Ureter (tissue), 1 donor: ENCODE results near the gene KLK3. TPM values are rescaled to one million over a fixed set of nuclear protein-coding genes. Genes with fewer than 3 reads are reported as not detected.
"Not testable (repeated sequence)": the region's sequence is repeated elsewhere in the genome, so short reads cannot be mapped to it uniquely, and the experiment has no call there.

Experiments used
- DNase-seq: peaks from one replicate; pipeline ENCODE4 v3.0.0-alpha.2; 2020; ENCODE audit warnings: low spot score
- total RNA-seq: library from RNA; stranded (reverse); gene quantifications from one replicate; pipeline ENCODE4 v1.2.4, GENCODE V29; 2023
- donor health status: DM: yes; HTN: yes; CAD: no.

The KLK3 gene
- not detected for total RNA-seq

DNA sequence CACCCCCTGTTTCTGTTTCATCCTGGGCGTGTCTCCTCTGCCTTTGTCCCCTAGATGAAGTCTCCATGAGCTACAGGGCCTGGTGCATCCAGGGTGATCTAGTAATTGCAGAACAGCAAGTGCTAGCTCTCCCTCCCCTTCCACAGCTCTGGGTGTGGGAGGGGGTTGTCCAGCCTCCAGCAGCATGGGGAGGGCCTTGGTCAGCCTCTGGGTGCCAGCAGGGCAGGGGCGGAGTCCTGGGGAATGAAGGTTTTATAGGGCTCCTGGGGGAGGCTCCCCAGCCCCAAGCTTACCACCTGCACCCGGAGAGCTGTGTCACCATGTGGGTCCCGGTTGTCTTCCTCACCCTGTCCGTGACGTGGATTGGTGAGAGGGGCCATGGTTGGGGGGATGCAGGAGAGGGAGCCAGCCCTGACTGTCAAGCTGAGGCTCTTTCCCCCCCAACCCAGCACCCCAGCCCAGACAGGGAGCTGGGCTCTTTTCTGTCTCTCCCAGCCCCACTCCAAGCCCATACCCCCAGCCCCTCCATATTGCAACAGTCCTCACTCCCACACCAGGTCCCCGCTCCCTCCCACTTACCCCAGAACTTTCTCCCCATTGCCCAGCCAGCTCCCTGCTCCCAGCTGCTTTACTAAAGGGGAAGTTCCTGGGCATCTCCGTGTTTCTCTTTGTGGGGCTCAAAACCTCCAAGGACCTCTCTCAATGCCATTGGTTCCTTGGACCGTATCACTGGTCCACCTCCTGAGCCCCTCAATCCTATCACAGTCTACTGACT lies at the start of gene KLK3:
TSS of gene KLK3 (plus strand) at position 280 of the 775 bp plus-strand sequence. CDS start at position 321, 41 bp downstream.
- no peak for DNase-seq

GRCh38 chr19:50808856-50809255 lies 45.9 kb upstream of the KLK3 start:
- DNase-seq: no peak

- not testable (repeated sequence) for DNase-seq
Observed at GRCh38 chr19:50811622-50812238, 43.0 kb upstream of the KLK3 start.

DNA sequence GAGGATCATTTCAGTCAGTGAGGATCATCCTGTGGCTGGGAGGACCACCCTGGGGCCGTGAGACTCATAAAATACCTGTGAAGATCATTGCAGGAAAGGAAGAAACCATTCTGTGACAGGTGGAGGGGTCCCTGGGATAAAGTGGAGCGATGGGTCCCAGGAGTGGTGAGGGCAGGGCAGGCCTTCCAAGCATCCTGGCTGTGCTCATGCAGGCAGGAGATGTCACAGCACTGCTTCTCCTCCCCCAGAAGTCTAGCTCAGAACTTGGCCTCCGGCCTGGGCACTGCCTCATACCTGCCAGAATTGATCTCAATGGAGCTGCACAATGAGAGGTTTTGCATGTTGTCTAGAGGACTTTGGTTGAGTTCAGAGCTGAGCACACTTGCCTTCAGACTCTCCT lies 42.2 kb upstream of the KLK3 start:
- DNase-seq: no peak

GRCh38 chr19:50814883-50815282 lies 39.8 kb upstream of the KLK3 start:
- no peak for DNase-seq

GRCh38 chr19:50815439-50815838 lies 39.3 kb upstream of the KLK3 start:
- no peak for DNase-seq

DNA sequence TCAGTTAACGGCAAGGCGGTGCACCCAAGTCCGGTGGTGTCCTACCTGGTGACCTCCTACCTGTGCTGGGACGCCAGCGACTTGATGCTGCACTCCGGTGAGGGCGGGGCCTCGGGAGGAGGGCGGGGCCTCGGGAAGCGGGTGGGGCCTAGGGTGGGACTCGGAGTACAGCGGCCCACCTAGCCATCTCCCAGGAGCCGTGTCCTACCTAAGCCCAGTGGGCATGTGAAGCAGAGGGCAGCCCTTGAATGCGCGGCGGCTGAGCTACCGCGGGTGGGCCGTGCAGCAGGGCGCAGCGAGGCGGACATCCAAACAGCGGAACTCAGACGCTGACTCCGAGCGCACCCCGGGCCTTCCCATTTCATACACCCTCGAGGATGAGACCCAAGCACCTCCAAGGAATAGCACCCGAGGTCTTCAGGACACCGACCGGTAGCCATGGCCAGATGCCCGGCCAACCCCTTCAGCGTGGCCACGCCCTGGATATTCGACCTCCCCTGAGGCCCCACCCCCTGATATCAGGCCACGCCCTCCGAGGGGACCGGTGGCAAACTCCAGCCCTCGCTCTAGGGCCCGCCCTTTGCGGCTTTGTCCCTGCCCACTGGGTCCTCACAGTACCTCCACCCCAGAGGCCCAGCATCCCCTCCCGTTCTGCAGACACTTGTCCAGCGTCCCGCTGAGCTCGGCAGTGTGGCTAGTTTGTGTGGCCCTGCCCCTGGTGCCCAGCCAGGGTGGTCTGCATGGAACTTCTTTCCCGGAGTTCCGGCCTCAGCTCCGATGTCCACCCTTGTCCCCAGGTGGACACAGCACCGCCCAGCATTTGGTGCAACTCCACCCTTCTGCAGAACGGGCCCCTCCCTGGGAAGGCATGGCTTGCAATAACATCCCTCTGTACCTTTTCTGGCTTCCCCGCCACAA lies 36.5 kb upstream of the KLK3 start:
- DNase-seq: no peak

- no peak for DNase-seq
Observed at GRCh38 chr19:50818859-50819472, 35.7 kb upstream of the KLK3 start.

- no peak for DNase-seq
Observed at GRCh38 chr19:50819636-50820035, 35.1 kb upstream of the KLK3 start.

DNA sequence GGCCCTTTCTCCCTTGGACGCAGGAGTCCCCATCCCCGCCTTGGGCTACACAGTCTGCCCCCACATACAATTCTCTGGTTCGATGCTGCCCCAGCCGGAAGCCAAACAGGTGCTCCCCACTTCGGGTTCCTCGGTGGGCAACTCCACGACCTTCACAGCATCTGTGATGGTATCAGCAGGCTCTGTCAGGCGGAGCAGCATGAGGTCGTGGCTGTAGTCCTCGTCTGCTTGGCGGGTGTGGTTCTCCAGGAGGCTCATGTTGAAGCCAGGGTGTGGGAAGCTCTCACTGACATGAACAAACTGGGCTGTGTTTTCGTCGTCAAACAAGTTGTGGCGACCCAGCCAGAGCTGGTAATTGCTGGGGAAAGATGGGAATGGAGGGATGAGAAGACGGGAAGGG lies 34.6 kb upstream of the KLK3 start:
- DNase-seq: no peak

DNA sequence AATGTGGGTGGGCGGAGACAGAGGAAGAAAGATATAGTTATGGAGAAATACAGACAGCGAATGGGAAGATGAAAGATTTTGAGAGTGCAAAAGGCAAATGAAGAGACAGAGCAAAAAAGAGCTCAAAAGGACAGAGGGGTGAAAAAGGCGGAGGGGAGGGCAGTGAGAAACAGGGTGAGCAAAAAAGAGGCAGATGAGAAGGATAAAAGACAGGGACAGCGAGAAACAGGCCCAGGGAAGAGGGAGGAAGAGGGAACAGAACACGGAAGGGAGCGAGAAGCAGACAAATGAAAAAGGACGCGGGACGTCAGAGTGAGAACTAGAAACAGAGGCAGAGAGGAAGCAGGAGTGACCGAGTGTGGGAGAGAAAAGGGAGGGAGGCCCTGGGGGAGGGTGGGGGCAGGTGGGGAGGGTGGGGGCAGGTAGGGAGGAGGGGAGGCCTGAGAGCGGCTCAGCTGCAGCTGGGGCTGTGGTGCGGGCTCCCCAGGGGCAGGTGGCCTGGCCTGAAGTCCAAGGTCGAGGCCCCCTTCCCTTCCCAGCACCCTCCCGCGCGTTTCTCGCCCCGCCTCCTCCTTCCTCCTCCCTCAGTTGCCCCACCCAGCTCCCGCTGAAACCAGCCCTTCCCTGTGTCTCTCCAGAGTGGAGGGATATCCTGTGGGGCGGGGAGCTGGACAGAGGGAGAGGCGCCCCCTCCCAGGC lies 34.0 kb upstream of the KLK3 start:
- no peak for DNase-seq

DNA sequence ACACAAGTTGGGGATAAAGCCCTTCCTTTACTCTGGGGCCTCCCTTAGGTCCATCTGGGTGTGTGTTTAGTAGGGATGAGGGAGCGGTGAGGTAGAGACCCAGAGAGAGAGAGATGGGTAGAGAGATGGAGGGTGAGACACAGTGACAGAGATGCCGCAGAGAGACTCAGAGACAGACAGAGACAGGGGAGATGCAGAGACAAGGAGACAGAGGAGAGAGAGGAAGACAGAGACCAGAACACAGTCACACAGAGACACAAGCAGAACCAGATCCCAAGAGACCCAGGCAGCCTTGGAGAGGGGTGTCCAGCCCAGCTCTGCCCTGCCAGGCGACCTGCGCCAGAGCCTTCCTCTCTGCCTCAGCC lies 33.5 kb upstream of the KLK3 start:
- no peak for DNase-seq

DNA sequence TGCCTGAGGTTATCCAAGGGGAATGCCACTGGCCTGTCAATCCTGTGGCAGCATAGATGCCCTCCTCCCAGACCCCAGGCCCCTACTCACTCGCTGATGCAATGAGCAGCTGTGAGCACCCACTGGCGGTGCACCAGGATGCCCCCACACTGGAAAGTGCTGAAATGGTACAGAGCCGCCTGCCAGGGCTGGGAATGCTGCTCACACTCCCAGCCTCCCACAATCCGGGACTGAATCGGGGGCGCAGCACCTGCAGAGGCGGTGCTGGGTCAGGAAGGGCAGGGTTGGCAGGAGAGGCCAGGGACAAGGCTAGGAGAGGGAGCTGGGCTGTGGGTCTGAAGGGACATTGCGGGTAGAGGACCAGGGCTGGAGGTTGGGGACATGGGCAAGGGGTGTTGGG lies 33.1 kb upstream of the KLK3 start:
- no peak for DNase-seq

GRCh38 chr19:50822661-50823208 lies 32.0 kb upstream of the KLK3 start:
- DNase-seq: no peak

GRCh38 chr19:50823389-50824042 lies 31.2 kb upstream of the KLK3 start, which contains the start of gene KLK1:
Gene KLK1 (minus strand): TSS chr19:50823787. CDS start chr19:50823748, 39 bp downstream.
- DNase-seq: no peak

DNA sequence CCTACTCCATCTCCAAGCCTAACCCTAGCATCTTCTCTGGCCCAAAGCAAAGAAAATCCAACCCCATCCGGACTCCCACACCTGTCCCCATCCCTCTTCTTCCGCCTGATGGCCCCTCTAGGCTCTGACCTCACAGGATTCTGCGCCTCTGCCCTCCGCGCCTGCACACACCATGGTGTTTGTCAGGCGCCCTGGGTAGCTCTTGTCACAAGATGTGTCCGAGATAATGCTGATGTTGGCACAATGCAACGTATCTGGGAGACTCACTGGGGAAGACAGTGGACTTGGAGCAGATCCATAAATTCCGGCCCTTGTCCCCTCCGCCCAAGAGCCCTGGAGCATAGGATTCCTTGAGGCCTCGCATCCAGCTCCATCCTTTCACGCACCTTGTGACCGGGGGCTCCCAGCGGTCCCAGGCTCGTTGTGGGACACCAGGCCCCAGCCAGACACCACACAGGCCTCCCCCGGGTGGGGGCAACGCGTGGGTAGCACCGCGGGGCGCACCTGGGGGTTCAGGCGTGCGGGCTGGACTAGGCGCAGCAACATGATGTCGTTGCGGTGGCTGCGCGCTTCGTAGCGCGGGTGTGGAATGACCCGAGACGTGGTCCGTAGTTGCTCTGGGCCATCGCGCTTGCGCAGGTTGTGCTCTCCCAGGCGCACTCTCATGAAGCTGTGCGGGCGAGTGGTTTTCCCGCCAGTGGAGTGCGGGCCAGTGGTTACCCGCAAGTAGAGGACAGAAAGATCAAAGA lies 28.0 kb upstream of the KLK3 start:
- no peak for DNase-seq

DNA sequence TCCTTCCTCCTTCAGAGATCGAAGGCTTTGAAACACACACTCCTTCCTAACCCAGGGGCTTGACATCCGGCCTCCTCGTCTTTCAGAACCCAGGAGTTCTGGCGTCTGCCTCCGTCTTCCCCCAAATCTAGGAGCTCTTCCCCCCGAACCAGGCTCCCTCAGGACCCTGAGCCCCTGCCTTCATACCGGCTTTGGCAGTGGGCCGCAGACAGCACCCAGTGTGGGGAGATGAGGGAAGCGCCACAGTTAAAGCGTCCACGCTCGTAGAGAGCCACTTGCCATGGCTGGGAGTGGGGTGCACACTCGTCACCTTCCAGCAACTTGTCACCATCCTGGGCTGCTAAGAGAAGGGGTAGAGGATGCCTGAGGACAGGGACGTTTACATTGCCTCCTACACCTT lies 27.2 kb upstream of the KLK3 start:
- no peak for DNase-seq

- no peak for DNase-seq
Observed at GRCh38 chr19:50829801-50830200, 24.9 kb upstream of the KLK3 start.

DNA sequence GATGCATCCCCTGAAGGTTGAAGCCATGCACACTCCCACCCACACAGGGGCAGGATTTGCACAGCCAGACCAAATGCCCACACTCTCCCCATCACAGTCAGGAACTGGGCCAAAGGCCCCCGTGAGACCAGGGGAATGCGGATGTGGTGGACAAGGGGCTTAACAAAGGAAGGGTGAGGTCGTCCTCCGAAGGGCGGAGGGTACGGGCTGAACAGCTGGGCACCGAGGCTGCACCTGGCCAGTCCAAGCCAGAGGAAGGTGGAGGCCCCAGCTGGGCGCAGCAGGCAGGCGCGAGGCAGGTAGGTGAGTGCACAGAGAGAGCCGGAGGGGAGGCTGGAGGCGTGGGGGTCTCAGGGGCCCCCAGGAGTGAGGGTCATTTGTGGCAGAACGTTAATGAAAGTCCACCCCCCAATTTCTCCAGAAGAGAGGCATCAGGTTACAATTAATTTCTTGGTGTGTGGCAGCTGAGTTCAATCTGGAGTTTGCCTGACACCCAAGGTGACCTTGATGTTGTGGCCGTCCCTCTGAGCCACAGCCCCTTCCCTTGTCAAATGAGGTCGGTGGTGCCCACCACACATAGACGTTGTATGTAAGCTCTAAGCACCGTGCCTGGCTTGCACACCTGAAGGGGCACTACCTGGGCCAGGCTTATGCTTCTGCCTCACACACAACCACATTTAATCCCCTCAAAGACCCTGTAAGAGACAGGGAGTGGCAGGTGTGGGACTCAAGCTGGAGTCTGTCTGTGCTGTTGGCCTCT lies 24.3 kb upstream of the KLK3 start:
- no peak for DNase-seq
